Neuronal stem cell (in vitro differentiated cells): ENCODE data around the gene ACSL5.

Experiments
- DNase-seq: peaks from one replicate; pipeline ENCODE4 v3.0.0-alpha.2; 2013; ENCODE audit warnings: low spot score
- H2AFZ ChIP-seq: one replicate; pipeline ENCODE4 v1.6.1; 2013; ENCODE audit warnings: mild to moderate bottlenecking, low read length, inconsistent platforms
- H2AK5ac ChIP-seq: 2 replicates; pipeline ENCODE4 v1.6.1; 2013; ENCODE audit warnings: low read depth, mild to moderate bottlenecking, inconsistent platforms, low read length, moderate library complexity, mixed read lengths
- H2BK120ac ChIP-seq: 2 replicates; pipeline ENCODE4 v1.6.1; 2013; ENCODE audit warnings: low read depth, mild to moderate bottlenecking, inconsistent platforms, low read length, moderate library complexity, mixed read lengths
- H2BK12ac ChIP-seq: one replicate; pipeline ENCODE4 v1.6.1; 2013; ENCODE audit warnings: low read length, inconsistent platforms
- H2BK15ac ChIP-seq: 2 replicates; pipeline ENCODE4 v1.6.1; 2013; ENCODE audit warnings: mild to moderate bottlenecking, low read length, inconsistent platforms, mixed read lengths
- H2BK5ac ChIP-seq: one replicate; pipeline ENCODE4 v1.6.1; 2013; ENCODE audit warnings: inconsistent platforms, mild to moderate bottlenecking, low read length, moderate library complexity
- H3K14ac ChIP-seq: one replicate; pipeline ENCODE4 v1.6.1; 2013; ENCODE audit warnings: low read length, inconsistent platforms
- H3K18ac ChIP-seq: 2 replicates; pipeline ENCODE4 v1.6.1; 2013; ENCODE audit warnings: low read length, inconsistent platforms
- H3K23ac ChIP-seq: 2 replicates; pipeline ENCODE4 v1.6.1; 2013; ENCODE audit warnings: low read depth, mild to moderate bottlenecking, mixed read lengths, low read length, inconsistent platforms; ENCODE audit not compliant: poor library complexity
- H3K27ac ChIP-seq: replicated peaks from 3 replicates; pipeline ENCODE4 v1.5.1; 2013; ENCODE audit warnings: low read length, inconsistent platforms
- H3K27me3 ChIP-seq, 3 experiments: 2 replicates each; pipeline ENCODE4 v1.6.1; 2013; ENCODE audit warnings: low read length in 3 of 3, mild to moderate bottlenecking in 2 of 3, inconsistent platforms in 1 of 3, low read depth in 1 of 3, mixed read lengths in 1 of 3, moderate library complexity in 1 of 3; ENCODE audit not compliant: control insufficient read depth in 3 of 3, insufficient read depth in 3 of 3
- H3K36me3 ChIP-seq, 2 donors: replicated peaks in 1 of 2; 2 replicates each; pipeline ENCODE4 v1.6.1; 2013; ENCODE audit warnings: low read length in 2 of 2; ENCODE audit not compliant: control insufficient read depth in 2 of 2, insufficient read depth in 2 of 2
- H3K4ac ChIP-seq: 2 replicates; pipeline ENCODE4 v1.6.1; 2013; ENCODE audit warnings: inconsistent platforms, mild to moderate bottlenecking, low read length, moderate library complexity
- H3K4me1 ChIP-seq, 2 donors: 1 replicate in 1 of 2; 2 replicates in 1 of 2; pipeline ENCODE4 v1.6.1; 2013; ENCODE audit warnings: low read length in 2 of 2, low read depth in 1 of 2; ENCODE audit not compliant: control insufficient read depth in 2 of 2, insufficient read depth in 1 of 2
- H3K4me2 ChIP-seq: one replicate; pipeline ENCODE4 v1.6.1; 2013; ENCODE audit warnings: mild to moderate bottlenecking, low read length, inconsistent platforms; ENCODE audit not compliant: insufficient read depth, poor library complexity, severe bottlenecking
- H3K4me3 ChIP-seq, 2 donors: 2 replicates each; pipeline ENCODE4 v1.5.1; 2013; ENCODE audit warnings: low read length in 2 of 2, mild to moderate bottlenecking in 2 of 2, inconsistent platforms in 1 of 2, moderate library complexity in 1 of 2
- H3K79me1 ChIP-seq: one replicate; pipeline ENCODE4 v1.6.1; 2013; ENCODE audit warnings: low read depth, mild to moderate bottlenecking, inconsistent platforms, low read length, moderate library complexity
- H3K9ac ChIP-seq: one replicate; pipeline ENCODE4 v1.6.1; 2013; ENCODE audit warnings: mild to moderate bottlenecking, low read depth, low read length, inconsistent platforms; ENCODE audit not compliant: poor library complexity
- H3K9me3 ChIP-seq, 2 donors: replicated peaks in 1 of 2; 2 replicates each; pipeline versions ENCODE3 to v1.6.1; 2013; ENCODE audit warnings: low read length in 2 of 2, mild to moderate bottlenecking in 2 of 2, inconsistent platforms in 1 of 2, low read depth in 1 of 2, mixed read lengths in 1 of 2, moderate library complexity in 1 of 2; ENCODE audit not compliant: control insufficient read depth in 2 of 2, insufficient read depth in 1 of 2
- H4K8ac ChIP-seq: one replicate; pipeline ENCODE4 v1.6.1; 2013; ENCODE audit warnings: low read depth, mild to moderate bottlenecking, inconsistent platforms, low read length, moderate library complexity
- H4K91ac ChIP-seq: one replicate; pipeline ENCODE4 v1.6.1; 2013; ENCODE audit warnings: low read length, low read depth, mild to moderate bottlenecking, inconsistent platforms; ENCODE audit not compliant: poor library complexity
- WGBS, 2 donors: extraction: QIAGEN DNeasy Blood & Tissue Kit; methylation state at CpG; one replicate each; pipeline ENCODE4 v1.1.7; 2013; ENCODE audit warnings: missing lambda C conversion rate in 2 of 2, mixed read lengths in 1 of 2; ENCODE audit not compliant: insufficient read length in 2 of 2, insufficient replicate concordance in 1 of 2; ENCODE audit errors: extremely low coverage in 2 of 2; 5-methylcytosine and 5-hydroxymethylcytosine counted together

Gene ACSL5

DNA sequence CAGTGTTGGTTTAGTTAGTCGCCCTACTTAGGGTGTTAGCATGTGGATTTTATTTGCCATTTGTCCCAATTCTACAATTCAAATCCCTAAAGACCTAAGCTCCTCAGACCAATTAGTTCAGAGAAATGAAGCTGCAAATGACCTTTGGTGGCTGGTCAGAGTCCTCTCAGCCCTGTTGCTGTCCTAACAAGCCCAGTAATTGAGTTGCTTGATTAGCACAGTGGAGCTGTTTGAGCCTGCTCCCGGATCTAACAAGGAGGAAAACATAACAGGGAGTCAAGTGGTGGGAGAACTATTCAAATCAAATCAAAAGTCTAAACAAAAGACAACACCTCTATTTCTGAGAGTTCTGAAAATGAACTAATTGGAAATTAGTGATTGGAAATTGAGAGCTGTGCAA lies 50.7 kb downstream of the ACSL5 start:
- H3K27ac ChIP-seq: peak overlapping the region; percentile 58
- H3K9ac ChIP-seq: no peak overlapping the region
- no peak overlapping the region for H2BK5ac ChIP-seq
- no CpG with 5 or more reads among the region's 2 CpGs for WGBS, 2 donors
- DNase-seq: peak; percentile 24
- no peaks in the 10 kb centered on the region for H3K27me3 ChIP-seq
- H2BK120ac ChIP-seq: no peak overlapping the region
- no peak overlapping the region for H3K23ac ChIP-seq
- no peak overlapping the region for H3K4me2 ChIP-seq
- peaks cover 0 to 2% of the 10 kb centered on the region in 2 donors for H3K4me1 ChIP-seq
- no peak overlapping the region for H3K14ac ChIP-seq
- H2BK15ac ChIP-seq: no peak overlapping the region
- no peak overlapping the region for H3K4ac ChIP-seq
- H3K4me3 ChIP-seq: no peak overlapping the region
- no peak overlapping the region for H4K8ac ChIP-seq
- no peak overlapping the region for H2BK12ac ChIP-seq
- no peak overlapping the region for H3K18ac ChIP-seq
- peaks cover 2 to 16% of the 10 kb centered on the region in 2 donors for H3K36me3 ChIP-seq
- H3K79me1 ChIP-seq: no peaks in the 10 kb centered on the region
- H3K9me3 ChIP-seq: no peaks in the 10 kb centered on the region
- H2AK5ac ChIP-seq: no peak overlapping the region
- no peak overlapping the region for H4K91ac ChIP-seq
- H2AFZ ChIP-seq: no peak overlapping the region

DNA sequence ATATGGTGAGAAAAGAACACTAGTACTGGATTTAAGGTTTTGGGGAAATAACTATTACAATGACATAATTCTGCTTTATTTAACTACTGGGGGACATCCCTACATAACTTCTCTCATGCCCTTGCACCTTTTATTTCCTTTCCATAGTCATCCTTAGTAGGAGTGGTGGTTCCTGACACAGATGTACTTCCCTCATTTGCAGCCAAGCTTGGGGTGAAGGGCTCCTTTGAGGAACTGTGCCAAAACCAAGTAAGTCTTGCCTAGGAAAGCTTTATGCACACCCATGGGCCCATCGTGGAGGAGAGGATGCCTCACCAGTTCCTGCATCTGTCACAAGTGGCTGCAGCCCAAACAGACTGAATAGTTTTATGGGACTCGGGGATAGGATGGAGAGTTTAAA lies 52.2 kb downstream of the ACSL5 start:
- Histone ChIP-seq H3K4me3 (no peak overlapping the region), H2BK12ac (no peak overlapping the region), H2BK15ac (no peak overlapping the region), H3K14ac (no peak overlapping the region), H2BK120ac (no peak overlapping the region), H4K8ac (no peak overlapping the region), H3K4me2 (no peak overlapping the region), H3K4ac (no peak overlapping the region), H2AFZ (no peak overlapping the region), H4K91ac (no peak overlapping the region), H3K9ac (no peak overlapping the region), H3K23ac (no peak overlapping the region), H3K18ac (peak overlapping the region; percentile 48), H2AK5ac (no peak overlapping the region), H3K9me3 (no peaks in the 10 kb centered on the region), H3K79me1 (no peaks in the 10 kb centered on the region), H3K36me3 (peaks cover 4 to 31% of the 10 kb centered on the region in 2 donors), H3K4me1 (peaks cover 0 to 2% of the 10 kb centered on the region in 2 donors), H2BK5ac (no peak overlapping the region), H3K27ac (no peak overlapping the region), H3K27me3 (no peaks in the 10 kb centered on the region)
- no CpG with 5 or more reads among the region's 2 CpGs for WGBS, 2 donors
- no peak for DNase-seq

DNA sequence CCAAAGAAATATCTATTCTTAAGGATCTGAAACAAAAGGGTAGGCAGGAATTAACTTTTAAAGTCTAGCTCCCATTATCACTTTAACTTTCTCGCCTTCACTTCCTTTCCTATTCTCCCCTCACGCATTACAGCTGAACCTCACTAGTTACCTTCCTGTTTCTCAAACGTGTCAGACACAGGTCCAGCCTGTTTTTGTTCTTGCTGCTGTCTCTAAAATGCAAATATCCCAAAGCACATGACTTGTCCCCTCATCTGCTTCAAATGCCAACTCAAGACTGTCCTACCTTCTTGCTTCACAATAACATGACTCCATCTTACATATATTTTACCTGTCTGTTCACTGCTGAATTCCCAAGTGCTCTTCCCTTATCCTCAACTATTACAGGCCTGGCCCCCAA lies 55.2 kb downstream of the ACSL5 start:
- Histone ChIP-seq H3K14ac (no peak overlapping the region), H3K4me2 (no peak overlapping the region), H3K23ac (no peak overlapping the region), H3K4me1 (peaks cover 0 to 2% of the 10 kb centered on the region in 2 donors), H2BK120ac (no peak overlapping the region), H3K4me3 (no peak overlapping the region), H3K4ac (no peak overlapping the region), H2BK5ac (no peak overlapping the region), H3K36me3 (peaks cover 13 to 60% of the 10 kb centered on the region in 2 donors), H2BK12ac (no peak overlapping the region), H3K9ac (no peak overlapping the region), H2AK5ac (no peak overlapping the region), H3K9me3 (no peaks in the 10 kb centered on the region), H3K27me3 (no peaks in the 10 kb centered on the region), H4K91ac (no peak overlapping the region), H3K27ac (no peak overlapping the region), H4K8ac (no peak overlapping the region), H3K18ac (no peak overlapping the region), H2BK15ac (no peak overlapping the region), H2AFZ (no peak overlapping the region), H3K79me1 (no peaks in the 10 kb centered on the region)
- no peak for DNase-seq
- 100% methylated on average over 2 of the region's 3 CpGs; no CpG with 5 or more reads in 1 of the 2 donors for WGBS, 2 donors

DNA sequence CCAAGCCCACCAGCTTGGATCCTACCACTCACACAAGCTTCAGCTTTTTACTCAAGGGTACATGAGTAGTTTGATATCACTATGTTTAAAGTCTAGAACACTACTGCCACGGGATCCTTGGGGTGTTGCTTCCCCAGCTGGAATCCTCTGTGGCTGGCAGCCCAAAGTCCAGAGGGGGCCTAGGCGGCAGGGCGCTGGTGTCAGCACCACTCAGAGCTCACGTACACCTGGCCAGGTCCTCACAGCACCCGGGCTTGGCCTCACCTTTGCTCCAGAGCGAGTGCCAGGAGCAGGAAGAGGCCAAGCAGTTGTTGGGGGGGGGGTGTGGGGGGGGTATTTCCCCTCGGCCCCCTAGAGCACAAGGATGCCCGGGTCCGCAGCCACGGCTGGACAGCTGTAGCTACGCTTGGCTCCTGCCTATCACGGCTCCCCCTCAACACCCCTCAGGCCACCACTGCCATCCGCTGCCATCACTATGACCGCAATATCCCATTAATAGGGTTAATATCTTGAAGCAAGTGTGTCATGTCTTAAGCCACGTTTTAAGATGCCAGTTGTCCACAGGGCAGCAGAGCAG lies 55.8 kb downstream of the ACSL5 start:
- Histone ChIP-seq H3K4me3 (no peak overlapping the region), H3K9ac (no peak overlapping the region), H4K91ac (no peak overlapping the region), H3K27ac (no peak overlapping the region), H3K9me3 (no peaks in the 10 kb centered on the region), H2BK5ac (no peak overlapping the region), H3K4ac (no peak overlapping the region), H2BK120ac (no peak overlapping the region), H3K27me3 (no peaks in the 10 kb centered on the region), H2BK15ac (no peak overlapping the region), H2BK12ac (no peak overlapping the region), H3K14ac (no peak overlapping the region), H3K36me3 (peaks cover 14 to 66% of the 10 kb centered on the region in 2 donors), H3K79me1 (no peaks in the 10 kb centered on the region), H3K18ac (no peak overlapping the region), H4K8ac (no peak overlapping the region), H2AK5ac (no peak overlapping the region), H2AFZ (no peak overlapping the region), H3K4me1 (peaks cover 0 to 2% of the 10 kb centered on the region in 2 donors), H3K23ac (no peak overlapping the region), H3K4me2 (no peak overlapping the region)
- DNase-seq: no peak
- no CpG with 5 or more reads among the region's 15 CpGs for WGBS, 2 donors
